Vagina (tissue), 2 donors: Measurements from ENCODE around the gene DPM1. TPM values are rescaled to one million over a fixed set of nuclear protein-coding genes. Genes with fewer than 3 reads are reported as not detected.

Experiments
- DNase-seq, 2 donors: peaks; one replicate each; pipeline ENCODE4 v3.0.0-alpha.2; 2017; ENCODE audit errors: extremely low spot score in 2 of 2
- H3K27ac ChIP-seq: fragments of 200-600 bp; sonication (generic); one replicate; pipeline ENCODE4 v1.5.1; 2019
- H3K27me3 ChIP-seq: fragments of 200-600 bp; sonication (generic); one replicate; pipeline ENCODE4 v1.5.1; 2019
- H3K36me3 ChIP-seq, 2 donors: fragments of 200-600 bp; sonication (generic); one replicate each; pipeline ENCODE4 v1.5.1; 2017 to 2019
- H3K4me1 ChIP-seq: fragments of 200-600 bp; sonication (generic); one replicate; pipeline ENCODE4 v1.5.1; 2019
- H3K4me3 ChIP-seq, 2 donors: fragments of 200-600 bp; sonication (generic); 1 replicate in 1 of 2; 2 replicates in 1 of 2; pipeline ENCODE4 v1.5.1; 2016 to 2019
- H3K9me3 ChIP-seq: fragments of 200-600 bp; sonication (generic); one replicate; pipeline ENCODE4 v1.5.1; 2019
- CTCF ChIP-seq, 3 experiments: fragments of 450-650 bp in 2 of 3; fragments of 200-600 bp in 1 of 3; sonication (generic) in 1 of 3; IDR thresholded peaks; one replicate each; pipeline ENCODE4 v1.5.1; 2017 to 2019; ENCODE audit warnings: antibody characterized with exemption in 3 of 3, mild to moderate bottlenecking in 2 of 3, moderate library complexity in 2 of 3
- POLR2A ChIP-seq, 2 donors: fragments of 450-650 bp; IDR thresholded peaks; one replicate each; pipeline ENCODE4 v1.6.1; 2017; ENCODE audit warnings: antibody characterized with exemption in 2 of 2, mild to moderate bottlenecking in 2 of 2, moderate library complexity in 2 of 2
- POLR2AphosphoS5 ChIP-seq, 2 donors: sonication (generic); formaldehyde crosslinking; IDR thresholded peaks; one replicate each; pipeline ENCODE4 v1.9.0; 2017; ENCODE audit warnings: antibody characterized with exemption in 2 of 2, mild to moderate bottlenecking in 2 of 2, low read depth in 1 of 2; ENCODE audit not compliant: insufficient read depth in 1 of 2
- intact Hi-C: fragments of 100-400 bp; cut with DNase I; formaldehyde crosslinking; loops from one replicate; pipeline ENCODE4 v1.15.1; 2023
- total RNA-seq: library from RNA; depleted of rRNA; stranded (reverse); fragments of >200 nt; gene quantifications from one replicate; pipeline ENCODE4 v1.2.3, GENCODE V29; 2016

Gene DPM1
- total RNA-seq, 1 donor from 2014 or later = 21.1 TPM

- TF ChIP-seq CTCF (IDR thresholded peaks at IDR 0.05) (no peak), POLR2A (IDR thresholded peaks at IDR 0.05) (no peak), POLR2AphosphoS5 (IDR thresholded peaks at IDR 0.05; ENCODE audit: insufficient read depth in 1 of 2, low read depth in 1 of 2) (no peak)
- Histone ChIP-seq H3K27ac (no peak overlapping the region), H3K27me3 (no peaks in the 10 kb centered on the region), H3K9me3 (no peaks in the 10 kb centered on the region), H3K4me1 (peaks cover 4% of the 10 kb centered on the region), H3K4me3 (no peak overlapping the region), H3K36me3 (no peaks in the 10 kb centered on the region)
- DNase-seq = no peak
- intact Hi-C loops = no loop called here
These were observed 17.5 kb upstream of the DPM1 start for GRCh38 chr20:50975701-50976330.

GRCh38 chr20:50969912-50970311 lies 11.6 kb upstream of the DPM1 start:
- no peaks in the 10 kb centered on the region for H3K27me3 ChIP-seq
- no peaks in the 10 kb centered on the region for H3K4me1 ChIP-seq
- intact Hi-C loops = no loop called here
- no peaks in the 10 kb centered on the region for H3K36me3 ChIP-seq
- TF ChIP-seq POLR2AphosphoS5 (IDR thresholded peaks at IDR 0.05; ENCODE audit: insufficient read depth in 1 of 2, low read depth in 1 of 2) = no peak
- no peak for TF ChIP-seq POLR2A (IDR thresholded peaks at IDR 0.05)
- no peak for TF ChIP-seq CTCF (IDR thresholded peaks at IDR 0.05)
- no peak overlapping the region for H3K4me3 ChIP-seq
- H3K9me3 ChIP-seq = no peaks in the 10 kb centered on the region
- no peak for DNase-seq
- no peak overlapping the region for H3K27ac ChIP-seq

GRCh38 chr20:50969435-50969834 lies 11.1 kb upstream of the DPM1 start:
- DNase-seq = no peak
- no peaks in the 10 kb centered on the region for H3K36me3 ChIP-seq
- no peak overlapping the region for H3K27ac ChIP-seq
- intact Hi-C loops = no loop called here
- H3K4me3 ChIP-seq = no peak overlapping the region
- H3K27me3 ChIP-seq = no peaks in the 10 kb centered on the region
- H3K4me1 ChIP-seq = no peaks in the 10 kb centered on the region
- H3K9me3 ChIP-seq = no peaks in the 10 kb centered on the region
- TF ChIP-seq CTCF (IDR thresholded peaks at IDR 0.05) (no peak), POLR2AphosphoS5 (IDR thresholded peaks at IDR 0.05; ENCODE audit: insufficient read depth in 1 of 2, low read depth in 1 of 2) (no peak), POLR2A (IDR thresholded peaks at IDR 0.05) (no peak)

- TF ChIP-seq POLR2AphosphoS5 (IDR thresholded peaks at IDR 0.05; ENCODE audit: insufficient read depth in 1 of 2, low read depth in 1 of 2) = no peak
- no peak for TF ChIP-seq CTCF (IDR thresholded peaks at IDR 0.05)
- no peak for TF ChIP-seq POLR2A (IDR thresholded peaks at IDR 0.05)
- no peaks in the 10 kb centered on the region for H3K9me3 ChIP-seq
- H3K4me3 ChIP-seq = no peak overlapping the region
- no peaks in the 10 kb centered on the region for H3K4me1 ChIP-seq
- intact Hi-C loops = no loop called here
- no peaks in the 10 kb centered on the region for H3K36me3 ChIP-seq
- no peak overlapping the region for H3K27ac ChIP-seq
- no peak for DNase-seq
- no peaks in the 10 kb centered on the region for H3K27me3 ChIP-seq
These were observed 10.0 kb upstream of the DPM1 start for GRCh38 chr20:50968289-50968688.

GRCh38 chr20:50967586-50967985 lies 9.3 kb upstream of the DPM1 start:
- Histone ChIP-seq H3K27ac (no peak overlapping the region), H3K36me3 (no peaks in the 10 kb centered on the region), H3K4me1 (no peaks in the 10 kb centered on the region), H3K27me3 (no peaks in the 10 kb centered on the region), H3K9me3 (no peaks in the 10 kb centered on the region), H3K4me3 (no peak overlapping the region)
- TF ChIP-seq POLR2AphosphoS5 (IDR thresholded peaks at IDR 0.05; ENCODE audit: insufficient read depth in 1 of 2, low read depth in 1 of 2) = no peak
- no peak for TF ChIP-seq POLR2A (IDR thresholded peaks at IDR 0.05)
- TF ChIP-seq CTCF (IDR thresholded peaks at IDR 0.05) = no peak
- intact Hi-C loops = no loop called here
- no peak for DNase-seq
